Measurements from ENCODE around the gene HMBS. TPM values are rescaled to one million over a fixed set of nuclear protein-coding genes. Genes with fewer than 3 reads are reported as not detected.

The HMBS gene
- total RNA-seq, 4 donors from 2014 or later, result 1.2 to 27.1 (median 9.8) TPM

DNA sequence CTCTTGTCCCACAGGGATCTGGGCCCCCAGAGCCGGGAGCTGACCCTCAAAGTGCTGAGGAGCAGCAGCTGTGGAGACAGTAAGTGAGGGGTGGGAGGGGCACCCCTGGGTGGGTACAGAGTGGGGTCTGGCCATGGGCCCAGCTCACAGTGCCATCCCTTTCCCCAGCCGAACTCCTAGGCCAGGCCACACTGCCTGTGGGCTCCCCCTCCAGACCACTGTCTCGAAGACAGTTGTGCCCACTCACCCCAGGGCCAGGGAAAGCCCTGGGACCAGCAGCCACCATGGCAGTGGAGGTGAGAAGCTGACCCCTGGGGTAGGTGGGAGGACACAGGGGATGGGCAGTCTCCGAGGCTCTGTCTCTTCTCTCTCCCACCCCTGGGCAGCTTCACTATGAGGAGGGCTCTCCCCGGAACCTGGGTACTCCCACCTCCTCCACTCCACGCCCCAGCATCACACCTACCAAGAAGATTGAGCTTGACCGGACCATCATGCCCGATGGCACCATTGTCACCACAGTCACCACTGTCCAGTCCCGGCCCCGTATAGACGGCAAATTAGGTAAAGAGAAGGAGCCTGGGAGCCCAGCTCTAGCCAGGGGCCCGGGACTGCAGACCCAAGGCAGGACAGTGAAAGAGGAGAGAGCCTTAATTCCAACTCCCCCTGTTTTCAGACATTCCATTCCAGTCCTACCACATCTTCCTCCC, 27.8 kb downstream of the HMBS start:
- WGBS, 2 donors (ENCODE audit: low coverage in 1 of 2), result 92 to 98% methylated on average over 2 to 7 of the region's 12 CpGs
- Histone ChIP-seq H3K27me3 (no peaks in the 10 kb centered on the region), H3K36me3 (peaks cover 0 to 64% of the 10 kb centered on the region in 2 donors), H3K4me3 (no peak overlapping the region), H3K4me1 (peaks cover 0 to 26% (median 6%) of the 10 kb centered on the region in 3 donors), H3K9me3 (no peaks in the 10 kb centered on the region), H3K27ac (no peak overlapping the region)
- TF ChIP-seq, protein P1, sequence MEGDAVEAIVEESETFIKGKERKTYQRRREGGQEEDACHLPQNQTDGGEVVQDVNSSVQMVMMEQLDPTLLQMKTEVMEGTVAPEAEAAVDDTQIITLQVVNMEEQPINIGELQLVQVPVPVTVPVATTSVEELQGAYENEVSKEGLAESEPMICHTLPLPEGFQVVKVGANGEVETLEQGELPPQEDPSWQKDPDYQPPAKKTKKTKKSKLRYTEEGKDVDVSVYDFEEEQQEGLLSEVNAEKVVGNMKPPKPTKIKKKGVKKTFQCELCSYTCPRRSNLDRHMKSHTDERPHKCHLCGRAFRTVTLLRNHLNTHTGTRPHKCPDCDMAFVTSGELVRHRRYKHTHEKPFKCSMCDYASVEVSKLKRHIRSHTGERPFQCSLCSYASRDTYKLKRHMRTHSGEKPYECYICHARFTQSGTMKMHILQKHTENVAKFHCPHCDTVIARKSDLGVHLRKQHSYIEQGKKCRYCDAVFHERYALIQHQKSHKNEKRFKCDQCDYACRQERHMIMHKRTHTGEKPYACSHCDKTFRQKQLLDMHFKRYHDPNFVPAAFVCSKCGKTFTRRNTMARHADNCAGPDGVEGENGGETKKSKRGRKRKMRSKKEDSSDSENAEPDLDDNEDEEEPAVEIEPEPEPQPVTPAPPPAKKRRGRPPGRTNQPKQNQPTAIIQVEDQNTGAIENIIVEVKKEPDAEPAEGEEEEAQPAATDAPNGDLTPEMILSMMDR (IDR thresholded peaks at IDR 0.05), result no peak
- TF ChIP-seq EP300 (IDR thresholded peaks at IDR 0.05) (no peak), POLR2A (IDR thresholded peaks at IDR 0.05) (no peak), POLR2AphosphoS5 (IDR thresholded peaks at IDR 0.05) (no peak)
- ATAC-seq, result no peak

DNA sequence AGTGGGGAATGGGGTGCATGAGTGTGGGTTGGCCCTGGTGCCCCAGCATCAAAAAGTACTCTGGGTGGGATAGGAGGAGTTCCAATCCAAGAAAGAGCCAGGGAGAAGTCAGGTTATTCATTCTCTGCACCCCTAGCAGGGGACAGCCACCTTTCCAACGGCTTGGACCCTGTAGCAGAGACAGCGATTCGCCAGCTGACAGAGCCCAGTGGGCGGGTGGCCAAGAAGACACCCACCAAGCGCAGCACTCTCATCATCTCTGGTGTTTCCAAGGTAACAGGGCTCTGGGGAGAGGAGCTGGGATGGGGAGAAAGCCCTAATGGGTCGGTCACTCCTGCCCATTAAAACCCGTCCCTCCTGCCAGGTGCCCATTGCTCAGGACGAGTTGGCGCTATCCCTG, 29.0 kb downstream of the HMBS start:
- ATAC-seq, result no peak
- peaks cover 0 to 17% (median under 1%) of the 10 kb centered on the region in 3 donors for H3K4me1 ChIP-seq
- H3K9me3 ChIP-seq, result no peaks in the 10 kb centered on the region
- WGBS, 2 donors (ENCODE audit: low coverage in 1 of 2), result no CpG with 5 or more reads among the region's 9 CpGs
- no peak overlapping the region for H3K4me3 ChIP-seq
- H3K36me3 ChIP-seq, result peaks cover 0 to 64% of the 10 kb centered on the region in 2 donors
- H3K27ac ChIP-seq, result no peak overlapping the region
- H3K27me3 ChIP-seq, result no peaks in the 10 kb centered on the region
- TF ChIP-seq POLR2A (IDR thresholded peaks at IDR 0.05) (no peak), POLR2AphosphoS5 (IDR thresholded peaks at IDR 0.05) (no peak), EP300 (IDR thresholded peaks at IDR 0.05) (no peak)
- TF ChIP-seq, protein P1 (IDR thresholded peaks at IDR 0.05), result no peak

DNA sequence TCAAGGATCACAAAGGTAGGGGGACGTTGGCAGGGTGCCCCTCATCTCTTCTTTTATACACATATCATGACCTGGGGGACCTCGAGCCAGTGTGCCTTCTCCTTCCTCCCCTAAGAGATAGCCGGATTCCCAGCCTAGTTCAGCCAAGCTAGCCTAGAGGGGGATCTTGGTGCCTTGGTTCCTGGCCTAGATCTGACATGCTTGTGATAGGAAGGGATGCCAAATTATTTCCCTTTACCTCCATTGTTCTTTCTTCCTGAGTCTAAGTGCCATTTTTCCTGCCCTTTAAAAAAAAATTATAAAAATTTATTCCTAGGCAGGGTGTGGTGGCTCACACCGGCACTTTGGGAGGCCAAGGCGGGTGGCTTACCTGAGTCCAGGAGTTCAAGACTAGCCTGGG, 29.7 kb downstream of the HMBS start:
- Histone ChIP-seq H3K27ac (no peak overlapping the region), H3K36me3 (peaks cover 0 to 64% of the 10 kb centered on the region in 2 donors), H3K9me3 (no peaks in the 10 kb centered on the region), H3K4me3 (no peak overlapping the region), H3K4me1 (peaks cover 0 to 11% (median 0%) of the 10 kb centered on the region in 3 donors), H3K27me3 (no peaks in the 10 kb centered on the region)
- TF ChIP-seq EP300 (IDR thresholded peaks at IDR 0.05), result no peak
- TF ChIP-seq POLR2AphosphoS5 (IDR thresholded peaks at IDR 0.05), result no peak
- TF ChIP-seq, protein P1 (IDR thresholded peaks at IDR 0.05), result no peak
- no peak for TF ChIP-seq POLR2A (IDR thresholded peaks at IDR 0.05)
- no peak for ATAC-seq
- no CpG with 5 or more reads among the region's 5 CpGs for WGBS, 2 donors (ENCODE audit: low coverage in 1 of 2)

DNA sequence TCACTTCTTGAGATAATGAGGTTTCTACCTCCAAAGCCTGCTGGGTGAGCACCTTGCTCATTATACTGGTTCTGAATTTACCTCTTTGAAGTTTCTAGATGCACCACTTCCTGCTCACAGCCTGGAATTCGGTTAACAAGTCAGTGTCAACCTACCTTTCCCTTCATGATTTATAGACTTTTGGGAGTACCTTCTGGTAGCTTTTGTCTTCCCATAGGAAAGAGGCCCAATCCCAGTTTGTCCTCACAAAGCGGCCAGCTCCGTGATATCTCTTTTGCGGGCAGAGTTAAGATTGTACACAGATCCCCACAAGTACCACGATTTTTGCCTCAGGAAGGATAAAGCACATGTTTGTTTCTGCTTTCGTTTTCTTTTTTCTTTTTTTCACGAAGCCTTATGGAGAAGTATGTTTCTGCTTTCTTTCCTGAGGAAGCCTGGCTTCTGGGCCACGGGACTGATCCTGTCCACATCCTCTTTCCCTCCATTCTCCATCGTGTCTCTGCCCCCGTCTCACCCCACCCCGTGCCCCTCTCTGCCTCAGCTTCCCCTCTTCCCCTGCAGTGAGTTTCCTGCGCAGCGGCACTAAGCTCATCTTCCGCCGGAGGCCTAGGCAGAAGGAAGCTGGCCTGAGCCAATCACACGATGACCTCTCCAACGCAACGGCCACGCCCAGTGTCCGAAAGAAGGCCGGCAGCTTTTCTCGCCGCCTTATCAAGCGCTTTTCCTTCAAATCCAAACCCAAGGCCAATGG, 31.0 kb downstream of the HMBS start:
- H3K4me1 ChIP-seq, result peaks cover 0 to 4% (median 0%) of the 10 kb centered on the region in 3 donors
- peak overlapping the region in 2 of 4 donors; percentile 11 to 20 for H3K27ac ChIP-seq
- peak; percentile 24 for ATAC-seq
- no peaks in the 10 kb centered on the region for H3K27me3 ChIP-seq
- TF ChIP-seq POLR2AphosphoS5 (IDR thresholded peaks at IDR 0.05) (no peak), EP300 (IDR thresholded peaks at IDR 0.05) (no peak), POLR2A (IDR thresholded peaks at IDR 0.05) (no peak)
- TF ChIP-seq, protein P1 (IDR thresholded peaks at IDR 0.05), result no peak
- H3K9me3 ChIP-seq, result no peaks in the 10 kb centered on the region
- no peak overlapping the region for H3K4me3 ChIP-seq
- 55 to 60% methylated on average over 16 to 22 of the region's 24 CpGs for WGBS, 2 donors (ENCODE audit: low coverage in 1 of 2)
- H3K36me3 ChIP-seq, result peaks cover 0 to 62% of the 10 kb centered on the region in 2 donors
